ENCODE data around the gene CAMK1D. TPM values are rescaled to one million over a fixed set of nuclear protein-coding genes. Genes with fewer than 3 reads are reported as not detected.

Gene CAMK1D
- total RNA-seq, 2 donors from 2014 or later = 4.5 to 7.8 TPM

DNA sequence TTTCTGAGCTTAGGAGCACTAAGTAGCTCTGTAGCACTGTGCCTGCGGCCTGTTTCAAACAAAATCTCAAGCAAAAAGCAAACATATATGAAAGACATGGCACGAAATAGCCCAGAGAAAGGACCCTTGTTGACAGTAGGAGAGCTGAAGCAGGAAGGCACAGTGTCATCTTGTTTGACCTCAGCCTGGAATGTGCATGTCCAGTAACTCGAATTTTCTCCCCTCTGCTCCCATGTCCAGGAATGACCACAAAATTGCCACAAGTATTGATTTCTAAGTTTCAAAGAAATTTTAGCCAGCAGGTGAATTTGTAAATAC, 351.2 kb downstream of the CAMK1D start:
- no peak for DNase-seq
- no peaks in the 10 kb centered on the region for H3K9me3 ChIP-seq (ENCODE audit: control insufficient read depth, low read length)
- no peaks in the 10 kb centered on the region for H3K4me1 ChIP-seq (ENCODE audit: control insufficient read depth, insufficient read depth, low read length)
- no peak overlapping the region for H3K9ac ChIP-seq (ENCODE audit: extremely low read depth, low read length, poor library complexity, severe bottlenecking)
- Mint-ChIP-seq H3K4me1 (no peaks in the 10 kb centered on the region), H3K36me3 (ENCODE audit: low read depth) (no peaks in the 10 kb centered on the region), H3K27ac (no peak overlapping the region), H3K27me3 (ENCODE audit: insufficient read depth) (no peaks in the 10 kb centered on the region), H3K9me3 (no peaks in the 10 kb centered on the region), H3K4me3 (no peak overlapping the region)
- no peak overlapping the region for H3K4me3 ChIP-seq (ENCODE audit: low read length)
- H3K27ac ChIP-seq (ENCODE audit: low read depth, low read length) = no peak overlapping the region
- TF ChIP-seq, protein P1, sequence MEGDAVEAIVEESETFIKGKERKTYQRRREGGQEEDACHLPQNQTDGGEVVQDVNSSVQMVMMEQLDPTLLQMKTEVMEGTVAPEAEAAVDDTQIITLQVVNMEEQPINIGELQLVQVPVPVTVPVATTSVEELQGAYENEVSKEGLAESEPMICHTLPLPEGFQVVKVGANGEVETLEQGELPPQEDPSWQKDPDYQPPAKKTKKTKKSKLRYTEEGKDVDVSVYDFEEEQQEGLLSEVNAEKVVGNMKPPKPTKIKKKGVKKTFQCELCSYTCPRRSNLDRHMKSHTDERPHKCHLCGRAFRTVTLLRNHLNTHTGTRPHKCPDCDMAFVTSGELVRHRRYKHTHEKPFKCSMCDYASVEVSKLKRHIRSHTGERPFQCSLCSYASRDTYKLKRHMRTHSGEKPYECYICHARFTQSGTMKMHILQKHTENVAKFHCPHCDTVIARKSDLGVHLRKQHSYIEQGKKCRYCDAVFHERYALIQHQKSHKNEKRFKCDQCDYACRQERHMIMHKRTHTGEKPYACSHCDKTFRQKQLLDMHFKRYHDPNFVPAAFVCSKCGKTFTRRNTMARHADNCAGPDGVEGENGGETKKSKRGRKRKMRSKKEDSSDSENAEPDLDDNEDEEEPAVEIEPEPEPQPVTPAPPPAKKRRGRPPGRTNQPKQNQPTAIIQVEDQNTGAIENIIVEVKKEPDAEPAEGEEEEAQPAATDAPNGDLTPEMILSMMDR (conservative IDR thresholded peaks at IDR 0.05) = no peak
- 92 to 100% methylated on average over 3 of the region's 3 CpGs for WGBS, 2 experiments (ENCODE audit: insufficient coverage in 1 of 2, insufficient read length in 1 of 2)
- H3K27me3 ChIP-seq (ENCODE audit: control insufficient read depth, insufficient read depth, low read length, poor library complexity, severe bottlenecking) = no peaks in the 10 kb centered on the region
- no peaks in the 10 kb centered on the region for H3K36me3 ChIP-seq (ENCODE audit: control insufficient read depth, insufficient read depth, low read length)

DNA sequence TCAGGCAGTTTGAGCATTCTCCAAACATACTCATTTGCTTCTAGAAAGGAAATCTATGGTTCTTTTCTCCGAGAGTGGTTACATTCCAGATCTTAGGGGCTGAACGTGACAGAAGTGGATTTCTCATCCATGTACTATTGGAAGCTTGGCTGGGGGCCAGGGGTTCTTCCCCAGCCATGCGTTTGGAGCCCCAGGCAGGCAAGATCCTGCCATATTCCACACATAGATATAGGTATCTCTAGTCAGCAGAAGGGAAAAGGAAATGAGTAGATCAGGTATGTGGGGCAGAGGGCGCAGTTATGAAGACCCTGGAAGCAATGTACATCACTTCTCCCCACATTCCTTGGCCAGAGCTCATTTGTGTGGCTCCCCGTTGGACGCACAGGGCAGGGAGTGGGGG, 352.3 kb downstream of the CAMK1D start:
- no peak overlapping the region for H3K4me3 Mint-ChIP-seq
- WGBS, 2 experiments (ENCODE audit: insufficient coverage in 1 of 2, insufficient read length in 1 of 2) = 77 to 79% methylated on average over 5 to 6 of the region's 6 CpGs
- Histone ChIP-seq H3K36me3 (ENCODE audit: control insufficient read depth, insufficient read depth, low read length) (no peaks in the 10 kb centered on the region), H3K9ac (ENCODE audit: extremely low read depth, low read length, poor library complexity, severe bottlenecking) (no peak overlapping the region), H3K4me3 (ENCODE audit: low read length) (no peak overlapping the region), H3K27ac (ENCODE audit: low read depth, low read length) (no peak overlapping the region), H3K4me1 (ENCODE audit: control insufficient read depth, insufficient read depth, low read length) (no peaks in the 10 kb centered on the region), H3K9me3 (ENCODE audit: control insufficient read depth, low read length) (no peaks in the 10 kb centered on the region), H3K27me3 (ENCODE audit: control insufficient read depth, insufficient read depth, low read length, poor library complexity, severe bottlenecking) (no peaks in the 10 kb centered on the region)
- TF ChIP-seq, protein P1 (conservative IDR thresholded peaks at IDR 0.05) = no peak
- H3K27me3 Mint-ChIP-seq (ENCODE audit: insufficient read depth) = no peaks in the 10 kb centered on the region
- no peak for DNase-seq
- no peak overlapping the region for H3K27ac Mint-ChIP-seq
- no peaks in the 10 kb centered on the region for H3K4me1 Mint-ChIP-seq
- no peaks in the 10 kb centered on the region for H3K9me3 Mint-ChIP-seq
- H3K36me3 Mint-ChIP-seq (ENCODE audit: low read depth) = no peaks in the 10 kb centered on the region

GRCh38 chr10:12702215-12702770, 352.9 kb downstream of the CAMK1D start:
- 93 to 98% methylated on average over 9 of the region's 9 CpGs for WGBS, 2 experiments (ENCODE audit: insufficient coverage in 1 of 2, insufficient read length in 1 of 2)
- Mint-ChIP-seq H3K27me3 (ENCODE audit: insufficient read depth) (no peaks in the 10 kb centered on the region), H3K9me3 (no peaks in the 10 kb centered on the region), H3K27ac (no peak overlapping the region), H3K4me1 (peaks cover 2% of the 10 kb centered on the region), H3K36me3 (ENCODE audit: low read depth) (no peaks in the 10 kb centered on the region), H3K4me3 (no peak overlapping the region)
- H3K36me3 ChIP-seq (ENCODE audit: control insufficient read depth, insufficient read depth, low read length) = no peaks in the 10 kb centered on the region
- no peak overlapping the region for H3K9ac ChIP-seq (ENCODE audit: extremely low read depth, low read length, poor library complexity, severe bottlenecking)
- H3K4me3 ChIP-seq (ENCODE audit: low read length) = no peak overlapping the region
- no peak overlapping the region for H3K27ac ChIP-seq (ENCODE audit: low read depth, low read length)
- TF ChIP-seq, protein P1 (conservative IDR thresholded peaks at IDR 0.05) = no peak
- H3K9me3 ChIP-seq (ENCODE audit: control insufficient read depth, low read length) = no peaks in the 10 kb centered on the region
- H3K27me3 ChIP-seq (ENCODE audit: control insufficient read depth, insufficient read depth, low read length, poor library complexity, severe bottlenecking) = no peaks in the 10 kb centered on the region
- DNase-seq = no peak
- no peaks in the 10 kb centered on the region for H3K4me1 ChIP-seq (ENCODE audit: control insufficient read depth, insufficient read depth, low read length)

All from endodermal cell (in vitro differentiated cells).